ENCODE data around the gene SEMA3E. TPM values are rescaled to one million over a fixed set of nuclear protein-coding genes. Genes with fewer than 3 reads are reported as not detected.
"Not testable (repeated sequence)": the region's sequence is repeated elsewhere in the genome, so short reads cannot be mapped to it uniquely, and the experiment has no call there.

The SEMA3E gene
- total and polyA plus RNA-seq, 9 of the 15 experiments (the other 6 are each of a cell fraction or from before 2014, with no cell fraction given), result 0.01 to 1.4 (median 0.14) TPM; not detected in 2

DNA sequence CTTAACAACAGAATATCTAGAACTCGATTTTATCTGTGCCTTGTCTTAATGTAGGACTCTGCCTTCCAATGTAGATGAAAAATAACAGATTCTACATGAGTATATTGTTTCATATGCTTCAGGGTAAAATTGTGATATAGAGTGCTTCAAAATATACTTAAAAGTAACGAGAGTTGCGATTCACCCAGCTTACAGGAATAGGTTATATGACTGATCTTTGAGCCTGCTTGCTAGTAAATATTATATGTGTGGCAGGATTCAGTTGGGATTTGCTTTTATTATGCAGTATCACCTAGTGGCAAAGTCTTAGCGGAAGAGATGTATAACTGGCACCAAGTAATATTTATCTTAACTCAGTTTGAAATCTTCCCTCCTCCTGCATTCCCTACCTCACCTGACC is 183.3 kb downstream of the SEMA3E start:
- no peak for ATAC-seq
- Histone ChIP-seq H3K27me3 (ENCODE audit: control insufficient read depth in 2 of 2, insufficient read depth in 2 of 2, low read length in 2 of 2) (no peaks in the 10 kb centered on the region), H3K9me1 (ENCODE audit: control insufficient read depth, insufficient read depth, low read length) (no peaks in the 10 kb centered on the region), H3K27ac (ENCODE audit: extremely low read depth, low read depth, low read length) (no peak overlapping the region), H3K4me3 (no peak overlapping the region), H3K9me3 (replicated peaks; ENCODE audit: control insufficient read depth, insufficient read depth, low read depth, low read length) (peaks cover 1% of the 10 kb centered on the region; the same call in 1 of the 2 replicates), H3K36me3 (ENCODE audit: control insufficient read depth, insufficient read depth, low read length) (no peaks in the 10 kb centered on the region), H3K79me2 (ENCODE audit: control insufficient read depth, insufficient read depth, low read length) (no peaks in the 10 kb centered on the region), H3K9ac (ENCODE audit: insufficient read depth in 1 of 2, low read depth in 2 of 2, low read length in 2 of 2) (no peak overlapping the region), H3K4me1 (replicated peaks in 1 of 2; ENCODE audit: control insufficient read depth in 2 of 2, insufficient read depth in 2 of 2, low read length in 2 of 2) (no peaks in the 10 kb centered on the region), H4K20me1 (replicated peaks; ENCODE audit: control insufficient read depth, insufficient read depth, low read length) (no peaks in the 10 kb centered on the region), H2AFZ (ENCODE audit: low read depth, low read length) (no peak overlapping the region), H3K4me2 (ENCODE audit: insufficient read depth, low read length) (no peak overlapping the region)
- FAIRE-seq, result no peak
- in situ Hi-C loops (cut with MboI) (no loop called here), intact Hi-C loops (cut with micrococcal nuclease) (no loop called here)
- WGBS (ENCODE audit: insufficient coverage, low coverage, missing lambda C conversion rate), result 1% methylated on average over 4 of the region's 4 CpGs
- DNase-seq (ENCODE audit: extremely low read depth in 1 of 4, low spot score in 3 of 4), result no peak
- CTCF ChIA-PET (ENCODE audit: low intra/inter-chr PET ratio), result no interaction called here
- TF ChIP-seq ZNF740 (CRISPR knock-in tag; IDR thresholded peaks at IDR 0.05) (no peak), ZNF740 (tag; IDR thresholded peaks at IDR 0.05) (no peak), RBFOX2 (IDR thresholded peaks at IDR 0.05; ENCODE audit: low read depth, low read length) (no peak), HNRNPL (IDR thresholded peaks at IDR 0.05; ENCODE audit: low read depth, low read length) (no peak)
- POLR2A ChIA-PET, result no interaction called here
- BruUV-seq (replicated peaks), result no TSS peak

DNA sequence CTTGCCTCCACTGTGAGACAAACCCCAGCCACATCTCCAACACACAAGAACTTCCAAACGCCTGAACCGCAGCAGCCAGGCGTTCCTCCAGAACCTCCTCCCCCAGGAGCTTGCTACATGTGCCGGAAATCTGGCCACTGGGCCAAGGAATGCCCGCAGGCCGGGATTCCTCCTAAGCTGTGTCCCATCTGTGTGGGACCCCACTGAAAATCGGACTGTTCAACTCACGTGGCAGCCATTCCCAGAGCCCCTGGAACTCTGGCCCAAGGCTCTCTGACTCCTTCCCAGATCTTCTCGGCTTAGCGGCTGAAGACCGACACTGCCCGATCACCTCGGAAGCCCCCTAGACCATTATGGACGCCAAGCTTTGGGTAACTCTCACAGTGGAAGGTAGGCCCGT is 187.1 kb downstream of the SEMA3E start:
- H4K20me1 ChIP-seq (replicated peaks; ENCODE audit: control insufficient read depth, insufficient read depth, low read length); H3K4me1 ChIP-seq (replicated peaks in 1 of 2; ENCODE audit: control insufficient read depth in 2 of 2, insufficient read depth in 2 of 2, low read length in 2 of 2); in situ Hi-C loops (cut with MboI); BruUV-seq (replicated peaks); H3K4me2 ChIP-seq (ENCODE audit: insufficient read depth, low read length); H3K9me3 ChIP-seq (replicated peaks; ENCODE audit: control insufficient read depth, insufficient read depth, low read depth, low read length); H3K9ac ChIP-seq (ENCODE audit: insufficient read depth in 1 of 2, low read depth in 2 of 2, low read length in 2 of 2); intact Hi-C loops (cut with micrococcal nuclease); ATAC-seq; CTCF ChIA-PET (ENCODE audit: low intra/inter-chr PET ratio); H3K27me3 ChIP-seq (ENCODE audit: control insufficient read depth in 2 of 2, insufficient read depth in 2 of 2, low read length in 2 of 2); H3K4me3 ChIP-seq; H3K36me3 ChIP-seq (ENCODE audit: control insufficient read depth, insufficient read depth, low read length); H2AFZ ChIP-seq (ENCODE audit: low read depth, low read length); H3K9me1 ChIP-seq (ENCODE audit: control insufficient read depth, insufficient read depth, low read length); H3K79me2 ChIP-seq (ENCODE audit: control insufficient read depth, insufficient read depth, low read length); DNase-seq (ENCODE audit: extremely low read depth in 1 of 4, low spot score in 3 of 4); FAIRE-seq; H3K27ac ChIP-seq (ENCODE audit: extremely low read depth, low read depth, low read length): not testable (repeated sequence)
- 2% methylated on average over 12 of the region's 15 CpGs for WGBS (ENCODE audit: insufficient coverage, low coverage, missing lambda C conversion rate)
- POLR2A ChIA-PET, result interaction anchor here (0.6 kb wide), 1 partner anchor 1176 kb away, joined by 4 read pairs; no protein-coding TSS in a partner anchor

- intact Hi-C loops (cut with micrococcal nuclease); in situ Hi-C loops (cut with MboI); H2AFZ ChIP-seq (ENCODE audit: low read depth, low read length); H3K27ac ChIP-seq (ENCODE audit: extremely low read depth, low read depth, low read length); H3K4me3 ChIP-seq; H3K9me3 ChIP-seq (replicated peaks; ENCODE audit: control insufficient read depth, insufficient read depth, low read depth, low read length); H3K36me3 ChIP-seq (ENCODE audit: control insufficient read depth, insufficient read depth, low read length); H3K4me2 ChIP-seq (ENCODE audit: insufficient read depth, low read length); POLR2A ChIA-PET; H3K9ac ChIP-seq (ENCODE audit: insufficient read depth in 1 of 2, low read depth in 2 of 2, low read length in 2 of 2); H3K79me2 ChIP-seq (ENCODE audit: control insufficient read depth, insufficient read depth, low read length); H3K9me1 ChIP-seq (ENCODE audit: control insufficient read depth, insufficient read depth, low read length); H3K4me1 ChIP-seq (replicated peaks in 1 of 2; ENCODE audit: control insufficient read depth in 2 of 2, insufficient read depth in 2 of 2, low read length in 2 of 2); CTCF ChIA-PET (ENCODE audit: low intra/inter-chr PET ratio); FAIRE-seq; DNase-seq (ENCODE audit: extremely low read depth in 1 of 4, low spot score in 3 of 4); H3K27me3 ChIP-seq (ENCODE audit: control insufficient read depth in 2 of 2, insufficient read depth in 2 of 2, low read length in 2 of 2); ATAC-seq; H4K20me1 ChIP-seq (replicated peaks; ENCODE audit: control insufficient read depth, insufficient read depth, low read length); BruUV-seq (replicated peaks): not testable (repeated sequence)
- 2% methylated on average over 11 of the region's 18 CpGs for WGBS (ENCODE audit: insufficient coverage, low coverage, missing lambda C conversion rate)
Observed at GRCh38 chr7:83459930-83460653, 188.8 kb downstream of the SEMA3E start.
